Neural cell (in vitro differentiated cells): ENCODE data around the gene ZNHIT2.

Experiments used
- EP300 ChIP-seq: fragments of 450-650 bp; conservative IDR thresholded peaks from 2 replicates; pipeline ENCODE4 v1.6.1; 2014; ENCODE audit warnings: antibody characterized with exemption, mild to moderate bottlenecking, moderate library complexity; ENCODE audit not compliant: poor library complexity, severe bottlenecking
- POLR2AphosphoS5 ChIP-seq: IDR thresholded peaks from 2 replicates; pipeline ENCODE4 v1.6.1; 2012
- SMC3 ChIP-seq: fragments of 450-650 bp; conservative IDR thresholded peaks from 2 replicates; pipeline ENCODE4 v1.6.1; 2014; ENCODE audit warnings: antibody characterized with exemption, mild to moderate bottlenecking, moderate library complexity; ENCODE audit not compliant: poor library complexity
- TF ChIP-seq, protein P1 (sequence below): fragments of 450-650 bp; IDR thresholded peaks from 2 replicates; pipeline ENCODE4 v1.5.1; 2014; ENCODE audit warnings: antibody characterized with exemption, mild to moderate bottlenecking, moderate library complexity; ENCODE audit not compliant: poor library complexity, severe bottlenecking

DNA sequence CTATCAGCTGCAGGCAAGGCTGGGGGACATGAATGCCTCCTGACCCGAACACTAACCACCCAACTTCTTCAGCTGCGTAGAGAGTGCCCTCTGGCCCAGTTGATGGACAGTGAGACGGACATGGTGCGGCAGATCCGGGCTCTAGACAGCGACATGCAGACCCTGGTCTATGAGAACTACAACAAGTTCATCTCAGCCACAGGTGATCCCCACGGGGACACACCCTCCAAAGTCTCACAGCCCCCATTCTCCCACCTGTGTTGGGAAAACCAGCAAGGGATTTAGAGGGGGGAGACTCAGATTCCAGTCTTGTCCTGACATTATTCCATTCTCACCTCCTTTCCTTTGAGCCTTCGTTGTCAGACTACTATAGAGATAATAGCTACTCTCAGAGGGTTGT lies 20.6 kb downstream of the ZNHIT2 start:
- TF ChIP-seq, protein P1, sequence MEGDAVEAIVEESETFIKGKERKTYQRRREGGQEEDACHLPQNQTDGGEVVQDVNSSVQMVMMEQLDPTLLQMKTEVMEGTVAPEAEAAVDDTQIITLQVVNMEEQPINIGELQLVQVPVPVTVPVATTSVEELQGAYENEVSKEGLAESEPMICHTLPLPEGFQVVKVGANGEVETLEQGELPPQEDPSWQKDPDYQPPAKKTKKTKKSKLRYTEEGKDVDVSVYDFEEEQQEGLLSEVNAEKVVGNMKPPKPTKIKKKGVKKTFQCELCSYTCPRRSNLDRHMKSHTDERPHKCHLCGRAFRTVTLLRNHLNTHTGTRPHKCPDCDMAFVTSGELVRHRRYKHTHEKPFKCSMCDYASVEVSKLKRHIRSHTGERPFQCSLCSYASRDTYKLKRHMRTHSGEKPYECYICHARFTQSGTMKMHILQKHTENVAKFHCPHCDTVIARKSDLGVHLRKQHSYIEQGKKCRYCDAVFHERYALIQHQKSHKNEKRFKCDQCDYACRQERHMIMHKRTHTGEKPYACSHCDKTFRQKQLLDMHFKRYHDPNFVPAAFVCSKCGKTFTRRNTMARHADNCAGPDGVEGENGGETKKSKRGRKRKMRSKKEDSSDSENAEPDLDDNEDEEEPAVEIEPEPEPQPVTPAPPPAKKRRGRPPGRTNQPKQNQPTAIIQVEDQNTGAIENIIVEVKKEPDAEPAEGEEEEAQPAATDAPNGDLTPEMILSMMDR = no peak
- TF ChIP-seq SMC3 (no peak), POLR2AphosphoS5 (no peak), EP300 (no peak)
